Heart right ventricle (tissue), 16 donors: ENCODE measurements around the gene SYT15. TPM values are rescaled to one million over a fixed set of nuclear protein-coding genes. Genes with fewer than 3 reads are reported as not detected.

Experiments used
- ATAC-seq, 8 donors: fragments of 200-7000 bp; cut with Tn5 transposase; one replicate each; pipeline ENCODE4 v1.9.1; 2020; ENCODE audit warnings: mild to moderate bottlenecking in 8 of 8, moderate library complexity in 8 of 8, moderate number of reproducible peaks in 1 of 8
- DNase-seq, 2 donors: peaks; one replicate each; pipeline ENCODE4 v3.0.0-alpha.2; 2020
- H3K27ac ChIP-seq, 10 donors: fragments of 200-600 bp; sonication (generic) in 2 of 10; one replicate each; pipeline versions ENCODE4 v1.5.0 to v1.8.0; 2020 to 2022; ENCODE audit warnings: mild to moderate bottlenecking in 3 of 10
- H3K27me3 ChIP-seq, 7 donors: fragments of 200-600 bp; one replicate each; pipeline ENCODE4 v1.8.0; 2021 to 2022; ENCODE audit warnings: mild to moderate bottlenecking in 2 of 7
- H3K36me3 ChIP-seq, 9 donors: fragments of 200-600 bp; sonication (generic) in 1 of 9; one replicate each; pipeline versions ENCODE4 v1.5.0 to v1.8.0; 2020 to 2022; ENCODE audit warnings: mild to moderate bottlenecking in 2 of 9
- H3K4me1 ChIP-seq, 9 donors: fragments of 200-600 bp; sonication (generic) in 1 of 9; one replicate each; pipeline versions ENCODE4 v1.5.0 to v1.8.0; 2020 to 2022; ENCODE audit warnings: mild to moderate bottlenecking in 4 of 9
- H3K4me3 ChIP-seq, 10 donors: fragments of 200-600 bp; sonication (generic) in 2 of 10; one replicate each; pipeline versions ENCODE4 v1.5.0 to v1.8.0; 2020 to 2022; ENCODE audit warnings: mild to moderate bottlenecking in 7 of 10, moderate library complexity in 2 of 10
- H3K9me3 ChIP-seq, 11 donors: fragments of 200-600 bp in 10 of 11; sonication (generic) in 2 of 11; one replicate each; pipeline versions ENCODE4 v1.5.0 to v1.8.0; 2013 to 2022; ENCODE audit warnings: mild to moderate bottlenecking in 2 of 11, control low read depth in 1 of 11, moderate library complexity in 1 of 11
- CTCF ChIP-seq, 9 donors: fragments of 200-600 bp; sonication (generic) in 2 of 9; IDR thresholded peaks; one replicate each; pipeline versions ENCODE4 v1.5.0 to v1.8.0; 2021 to 2022; ENCODE audit warnings: antibody characterized with exemption in 9 of 9, mild to moderate bottlenecking in 5 of 9, moderate library complexity in 1 of 9
- WGBS, 2 donors: extraction: QIAGEN DNeasy Blood & Tissue Kit; methylation state at CpG; one replicate each; pipeline ENCODE4 v1.1.7; 2013; ENCODE audit warnings: inconsistent platforms in 1 of 2; 5-methylcytosine and 5-hydroxymethylcytosine counted together
- intact Hi-C, 10 donors: fragments of 100-400 bp; cut with DNase I; formaldehyde crosslinking; loops; one replicate each; pipeline versions ENCODE4 v1.11.1 to v1.14.2; 2022
- polyA plus RNA-seq, 2 donors: library from polyadenylated mRNA; stranded (reverse); fragments of 200-250 nt; gene quantifications; one replicate each; pipeline ENCODE4 v1.2.3, GENCODE V29; 2013
- total RNA-seq, 10 donors: library from RNA; stranded (reverse); fragmentation: NEBNext Ultra II Directional in 3 of 10; extraction: Animal tissue kit (Norgen Biotek cat#: 25700) in 3 of 10; gene quantifications; one replicate each; pipeline versions ENCODE4 v1.2.1 to v1.2.4, GENCODE V29; 2021 to 2023
- donor health status: Arrhythmogenic right ventricular cardiomyopathy.
- donor health status: ischemic (EF 13 %, LVEDD 7.1; RV severe dilation, severe dysfunction).
- donor health status: healthy with polysubstance abuse.
- donor health status: DM: no; HTN: yes; CAD: no.
- donor health status: DM: no; HTN: no; CAD: no.
- donor health status: ischemic (EF 25% LVEDD 6.9; RV normal size, moderate dysfunction).
- donor health status: ischemic (EF 25% LVEDD 5.7; RV mildly dilated, moderate dysfunction).
- donor health status: healthy.
- donor health status: DM: yes; HTN: yes; CAD: no.
- donor health status: Ischemic cardiomyopathy.
- donor health status: ischemic (EF 35%, LVEDD 5.7; RV mildly dilated, moderate dysfunction).
- donor health status: nonischemic (EF 11% LVEDD 7.7; RV severe dilation, severe dysfunction).
- donor health status: DM: yes; HTN: yes; CAD: no.
- donor health status: PGD.
- donor health status: ischemic (EF 29% LVEDD 5.4; RV normal size, mild dysfunction).
- donor health status: nonischemic (EF 23%, LVEDD 6.1; RV moderate dilation, normal function).

The SYT15 gene
- total and polyA plus RNA-seq, 12 donors: 0.87 to 4.1 (median 2.9) TPM

GRCh38 chr10:46538717-46539426 is 40.1 kb upstream of the SYT15 start:
- WGBS, 2 donors: 87 to 88% methylated on average over 3 of the region's 3 CpGs
- intact Hi-C loops: no loop called here
- no peak for ATAC-seq
- Histone ChIP-seq H3K4me3 (no peak overlapping the region), H3K9me3 (no peaks in the 10 kb centered on the region), H3K27ac (no peak overlapping the region), H3K36me3 (no peaks in the 10 kb centered on the region), H3K4me1 (peaks cover 0 to 8% (median 4%) of the 10 kb centered on the region in 9 donors), H3K27me3 (peaks cover 0 to 84% (median 60%) of the 10 kb centered on the region in 7 donors)
- no peak for DNase-seq
- TF ChIP-seq CTCF (IDR thresholded peaks at IDR 0.05): no peak

GRCh38 chr10:46539596-46540411 is 39.1 kb upstream of the SYT15 start:
- no peak for TF ChIP-seq CTCF (IDR thresholded peaks at IDR 0.05)
- intact Hi-C loops: no loop called here
- ATAC-seq: no peak
- H3K4me1 ChIP-seq: peaks cover 0 to 8% (median 4%) of the 10 kb centered on the region in 9 donors
- peaks cover 0 to 80% (median 60%) of the 10 kb centered on the region in 7 donors for H3K27me3 ChIP-seq
- no peak overlapping the region for H3K4me3 ChIP-seq
- WGBS, 2 donors: 80% methylated on average over 14 of the region's 14 CpGs
- H3K27ac ChIP-seq: no peak overlapping the region
- no peak for DNase-seq
- H3K9me3 ChIP-seq: no peaks in the 10 kb centered on the region
- H3K36me3 ChIP-seq: no peaks in the 10 kb centered on the region

- 91 to 96% methylated on average over 8 of the region's 8 CpGs for WGBS, 2 donors
- Histone ChIP-seq H3K27ac (no peak overlapping the region), H3K4me3 (no peak overlapping the region), H3K9me3 (no peaks in the 10 kb centered on the region), H3K4me1 (peaks cover 0 to 8% (median 4%) of the 10 kb centered on the region in 9 donors), H3K36me3 (no peaks in the 10 kb centered on the region), H3K27me3 (peaks cover 0 to 80% (median 59%) of the 10 kb centered on the region in 7 donors)
- TF ChIP-seq CTCF (IDR thresholded peaks at IDR 0.05): no peak
- no peak for ATAC-seq
- intact Hi-C loops: no loop called here
- DNase-seq: no peak
Observed at GRCh38 chr10:46540412-46541016, 38.4 kb upstream of the SYT15 start.

- intact Hi-C loops: no loop called here
- Histone ChIP-seq H3K36me3 (no peaks in the 10 kb centered on the region), H3K27ac (no peak overlapping the region), H3K9me3 (no peaks in the 10 kb centered on the region), H3K4me1 (peaks cover 0 to 8% (median 4%) of the 10 kb centered on the region in 9 donors), H3K4me3 (peak overlapping the region in 7 of 10 donors; percentile 2 to 29 (median 19)), H3K27me3 (peaks cover 0 to 77% (median 60%) of the 10 kb centered on the region in 7 donors)
- DNase-seq (no peak), ATAC-seq (peak in 2 of 8 donors; percentile 23 to 38)
- peak in 6 of 9 donors; percentile 25 to 46 (median 32) for TF ChIP-seq CTCF (IDR thresholded peaks at IDR 0.05)
- 10 to 11% methylated on average over 42 of the region's 42 CpGs for WGBS, 2 donors
Observed at GRCh38 chr10:46541017-46541661, 37.8 kb upstream of the SYT15 start.
